GM20431 (cell line): Measurements from ENCODE around the gene SUMF2.
"Not testable (repeated sequence)": the region's sequence is repeated elsewhere in the genome, so short reads cannot be mapped to it uniquely, and the experiment has no call there.

Source experiments
- in situ Hi-C: fragments of 300-500 bp; cut with MseI, MboI; formaldehyde crosslinking; loops from one replicate; pipeline ENCODE4 v1.15.0; 2020; ENCODE audit warnings: low sequenced_read_pairs; ENCODE audit not compliant: unreplicated experiment

SUMF2 gene

DNA sequence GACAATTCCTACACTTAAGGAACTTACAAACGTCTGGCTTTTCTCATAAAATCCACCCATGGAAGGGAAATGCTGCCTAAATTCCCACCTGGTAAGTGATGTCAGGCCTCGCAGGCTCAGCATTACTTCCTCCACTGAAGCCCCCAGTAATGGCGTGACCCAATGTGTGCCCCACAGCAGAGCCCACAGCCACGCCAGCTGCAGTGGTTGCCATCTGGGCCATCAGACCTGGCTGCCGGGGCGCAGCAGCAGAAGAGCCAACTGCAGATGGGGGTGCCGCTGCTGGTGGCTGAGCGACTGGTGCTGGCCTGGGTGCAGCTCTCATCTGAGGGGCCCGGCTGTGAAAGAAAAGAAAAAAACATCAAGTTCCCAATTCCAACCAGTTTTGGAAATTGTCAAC, 40.1 kb downstream of the SUMF2 start:
- in situ Hi-C loops, result not testable (repeated sequence)

DNA sequence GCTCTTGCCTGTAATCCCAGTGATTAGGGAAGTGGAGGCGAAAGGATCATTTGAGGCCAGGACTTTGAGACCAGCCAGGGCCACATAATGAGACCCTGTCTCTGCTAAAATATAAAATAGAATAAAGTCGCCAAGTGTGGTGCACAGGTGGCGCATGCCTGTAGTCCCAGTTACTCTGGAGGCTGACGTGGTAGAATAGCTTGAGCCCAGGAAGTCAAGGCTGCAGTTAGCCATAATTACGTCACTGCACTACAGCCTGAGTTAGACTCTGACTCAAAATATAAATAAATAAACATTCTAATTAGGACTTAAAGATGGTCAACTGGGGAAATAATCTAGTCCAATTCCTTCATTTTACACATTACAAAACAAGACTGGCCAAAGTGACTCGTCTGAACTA, 41.4 kb downstream of the SUMF2 start:
- in situ Hi-C loops, result no loop called here

DNA sequence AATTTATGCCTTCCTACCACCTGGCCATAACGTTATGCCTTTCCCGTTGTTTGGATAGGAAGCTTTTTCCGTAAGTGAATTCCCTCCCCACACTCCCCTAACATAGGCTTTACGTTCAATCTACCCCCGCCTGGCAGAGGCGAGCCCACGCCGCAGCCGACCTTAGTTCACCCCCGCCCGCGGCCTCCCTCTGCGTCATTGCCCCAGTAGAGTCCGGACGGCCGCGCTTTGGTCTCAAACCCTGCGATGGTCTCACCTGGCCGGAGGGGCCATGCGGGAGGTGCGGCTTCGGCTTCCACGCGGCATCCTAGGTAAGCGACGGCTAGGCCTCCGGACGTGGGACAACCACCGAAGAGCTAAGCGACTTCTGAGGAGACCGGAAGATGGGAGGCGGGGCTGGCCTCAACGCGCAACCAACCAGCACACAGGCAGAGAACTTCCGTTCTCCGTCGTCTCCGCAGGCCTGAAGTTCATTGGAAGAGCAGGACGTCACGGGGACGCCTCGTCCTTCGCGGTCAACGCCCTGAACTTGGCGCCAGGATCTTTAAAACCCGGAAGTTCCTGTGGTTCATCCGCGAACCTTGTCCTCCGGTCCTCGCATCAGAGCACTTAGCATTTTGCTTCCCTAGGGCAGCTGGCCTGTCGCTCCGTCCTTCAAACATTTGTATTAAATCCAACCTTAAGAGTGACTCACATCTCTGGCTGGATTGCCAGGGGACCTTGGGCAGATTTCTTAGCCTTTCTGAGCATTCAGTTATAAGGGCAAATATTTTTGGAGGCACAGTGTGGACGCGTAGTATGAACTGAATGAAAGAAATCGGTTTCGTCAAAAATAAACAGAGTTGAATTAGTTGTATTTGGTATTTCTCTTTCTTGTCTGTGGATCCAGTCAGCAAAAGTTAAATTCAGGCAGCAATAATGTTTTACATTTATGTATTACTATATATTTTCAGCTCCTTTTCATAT, 42.3 kb downstream of the SUMF2 start, which contains the start of gene CHCHD2:
Gene CHCHD2, minus strand, starts transcription at position 369 of the 966 bp plus-strand sequence. Its CDS starts 63 bp downstream, at position 306.
- in situ Hi-C loops, result no loop called here

DNA sequence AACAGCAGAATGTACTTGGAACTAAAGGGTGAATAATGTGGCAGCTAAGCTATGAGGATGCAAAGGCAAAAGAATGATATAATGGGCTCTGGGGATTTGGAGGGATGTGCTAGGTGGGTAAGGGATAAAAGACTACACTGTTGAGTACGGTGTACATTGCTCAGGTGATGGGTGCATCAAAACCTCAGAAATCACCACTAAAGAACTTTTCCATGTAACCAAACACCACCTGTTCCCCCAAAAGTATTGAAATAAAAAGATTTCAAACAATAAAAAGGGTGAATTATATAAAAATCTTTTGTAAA, 43.8 kb downstream of the SUMF2 start:
- in situ Hi-C loops, result no loop called here

DNA sequence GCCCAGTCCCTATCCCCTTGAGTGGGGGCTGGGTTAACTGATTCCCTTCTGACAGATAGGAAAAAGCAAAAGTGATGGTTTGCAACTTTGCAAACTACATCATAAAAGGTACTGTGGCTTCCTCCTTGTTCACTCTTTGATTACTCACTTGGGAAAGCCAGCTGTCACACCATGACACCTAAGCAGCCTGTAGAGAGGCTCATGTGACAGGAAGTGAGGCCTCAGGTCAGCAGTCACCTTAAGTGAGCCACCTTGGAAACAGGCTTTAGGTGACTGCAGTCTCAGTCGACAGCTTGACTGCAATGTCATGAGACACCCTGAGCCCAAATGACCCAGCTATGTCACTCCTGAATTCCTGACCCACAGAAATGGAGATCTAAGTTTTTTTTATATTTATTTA, 46.5 kb downstream of the SUMF2 start:
- in situ Hi-C loops, result no loop called here

DNA sequence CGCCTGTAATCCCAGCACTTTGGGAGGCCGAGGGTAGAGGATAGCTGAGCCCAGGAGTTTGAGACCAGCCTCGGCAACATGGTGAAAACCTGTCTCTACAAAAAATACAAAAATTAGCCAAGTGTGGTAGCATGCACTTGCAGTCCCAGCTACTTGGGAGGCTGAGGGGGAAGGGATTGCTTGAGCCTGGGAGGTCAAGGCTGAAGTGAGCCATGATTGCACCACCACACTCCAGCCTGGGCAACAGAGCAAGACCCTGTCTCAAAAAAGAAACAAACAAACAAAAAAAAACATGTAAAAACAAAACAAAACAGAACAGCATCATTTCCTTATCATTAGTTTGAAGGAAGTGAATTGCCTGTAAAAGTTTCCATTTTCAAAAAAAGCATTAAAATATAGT, 48.2 kb downstream of the SUMF2 start:
- in situ Hi-C loops, result not testable (repeated sequence)

DNA sequence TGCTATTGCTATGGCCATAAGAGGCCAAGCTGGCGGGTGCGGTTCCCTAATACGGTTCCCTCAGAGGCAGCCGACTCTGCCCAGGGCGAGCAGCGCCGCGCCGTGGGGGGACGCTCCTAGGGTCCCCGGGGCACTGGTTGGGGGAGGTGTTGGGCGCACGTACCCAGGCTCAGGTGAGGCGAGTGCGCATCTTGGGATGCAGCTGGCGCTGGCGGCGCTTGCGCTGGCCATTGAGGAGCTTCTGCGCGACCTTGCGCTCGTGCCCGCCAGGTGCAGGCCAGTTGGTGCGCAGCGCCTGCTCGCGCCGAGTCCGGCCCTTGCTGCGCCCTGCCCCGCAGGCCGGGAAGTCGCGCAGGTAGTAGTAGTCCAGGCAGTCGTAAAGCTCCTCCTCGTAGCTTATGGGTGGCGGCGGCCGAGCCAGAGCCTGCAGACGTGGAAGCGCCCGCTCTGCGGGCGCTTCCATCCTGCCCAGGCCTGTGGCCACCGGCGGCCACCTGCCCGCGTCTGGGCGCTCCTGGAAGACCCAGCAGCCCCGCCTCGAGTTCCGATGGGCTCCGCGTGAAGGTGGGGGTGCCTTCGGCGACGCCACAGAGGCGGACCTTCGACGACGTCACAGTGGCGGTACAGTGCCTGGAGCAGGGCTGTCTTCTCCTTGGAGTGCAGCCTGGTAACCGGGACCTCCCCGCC, 51.9 kb downstream of the SUMF2 start, which contains the start of gene NUPR2:
Gene NUPR2, minus strand, starts transcription at position 566 of the 687 bp plus-strand sequence. Its CDS starts 103 bp downstream, at position 463.
- in situ Hi-C loops, result no loop called here

DNA sequence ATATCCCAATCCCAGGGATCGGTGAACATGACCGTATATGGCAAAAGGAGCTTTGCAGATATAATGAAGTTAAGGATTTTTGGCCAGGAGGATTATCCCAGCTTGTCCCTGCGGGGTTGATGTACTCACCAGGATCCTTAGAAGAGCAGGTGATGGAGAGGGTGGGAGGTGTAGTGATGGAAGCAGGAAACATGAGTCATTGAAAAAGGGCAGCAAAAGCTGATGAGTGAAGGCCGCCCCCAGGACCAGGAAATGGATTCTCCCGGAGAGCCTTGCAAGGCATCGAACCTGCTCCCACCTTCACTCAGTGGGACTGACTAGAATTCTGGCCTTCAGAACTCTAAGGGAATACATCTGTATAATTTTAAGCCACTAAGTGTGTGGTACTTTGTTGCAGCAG, 57.4 kb downstream of the SUMF2 start:
- in situ Hi-C loops, result no loop called here

DNA sequence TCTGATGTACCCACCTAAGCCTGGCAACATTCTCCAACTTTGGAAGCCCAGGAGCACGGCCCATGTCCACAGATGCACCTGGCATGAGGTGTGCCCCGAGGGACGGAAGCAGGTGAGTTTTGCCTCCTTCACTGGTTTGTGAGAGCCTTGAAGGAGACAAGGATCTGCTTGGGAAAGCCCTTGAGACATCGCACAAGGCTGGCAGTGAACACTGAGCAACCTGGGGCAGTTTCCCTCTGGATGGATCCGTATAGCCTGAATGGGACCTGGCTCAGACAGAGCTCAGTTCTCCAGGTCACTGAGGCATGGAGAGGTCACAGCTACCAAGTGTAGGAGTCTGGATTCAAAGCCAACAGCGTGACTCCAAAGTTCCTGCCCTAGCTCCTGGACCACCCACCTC, 60.9 kb downstream of the SUMF2 start:
- in situ Hi-C loops, result no loop called here

DNA sequence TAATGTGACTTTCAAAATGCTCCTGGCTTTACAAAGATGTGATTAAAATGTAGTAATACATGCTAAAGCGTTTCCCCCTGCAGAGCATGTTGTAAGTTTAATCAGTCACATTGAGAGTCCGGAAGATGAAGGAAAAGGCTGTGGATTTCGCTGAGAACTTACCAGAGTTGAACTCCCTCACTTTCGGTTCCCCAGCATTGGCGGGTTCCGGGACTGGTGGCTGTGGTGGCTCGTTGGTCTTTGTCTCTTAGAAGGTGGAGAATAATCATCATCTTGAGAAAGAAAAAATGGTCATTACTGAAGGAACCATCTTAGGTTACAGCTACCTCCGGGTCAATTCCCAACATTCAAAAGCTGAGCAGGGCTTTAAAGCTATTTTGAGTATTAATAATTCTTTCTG, 61.7 kb downstream of the SUMF2 start:
- in situ Hi-C loops, result no loop called here

DNA sequence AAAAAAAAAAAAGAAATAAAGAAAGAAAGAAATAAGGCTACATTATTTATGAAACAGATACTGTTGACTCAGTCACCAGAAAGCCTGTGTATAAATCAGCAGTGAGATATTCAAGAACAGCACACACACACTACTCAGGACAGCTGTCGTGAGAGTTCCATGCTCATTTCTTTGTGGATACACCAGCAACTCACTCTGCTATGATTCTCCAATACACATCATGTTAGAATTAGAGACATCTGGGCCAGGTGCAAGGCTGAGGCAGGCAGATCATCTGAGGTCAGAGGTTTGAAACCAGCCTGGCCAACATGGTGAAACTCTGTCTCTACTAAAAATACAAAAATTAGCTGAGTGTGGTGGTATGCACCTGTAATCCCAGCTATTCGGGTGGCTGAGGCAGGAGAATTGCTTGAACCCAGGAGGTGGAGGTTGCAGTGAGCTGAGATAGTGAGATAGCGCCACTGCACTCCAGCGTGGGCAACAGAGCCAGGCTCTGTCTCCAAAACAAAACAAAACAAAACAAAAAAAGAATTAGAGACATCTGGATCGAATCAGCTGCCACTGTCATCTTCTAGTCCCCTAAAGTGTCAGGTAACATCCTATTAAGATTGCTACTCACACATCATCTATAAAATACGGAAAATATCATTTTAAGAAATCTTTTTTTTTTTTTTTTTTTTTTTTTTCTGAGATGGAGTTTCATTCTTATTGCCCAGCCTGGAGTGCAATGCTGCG, 63.3 kb downstream of the SUMF2 start:
- in situ Hi-C loops, result no loop called here
